OCI-LY7 (cell line): ENCODE data around the gene INPP5J. TPM values are rescaled to one million over a fixed set of nuclear protein-coding genes. Genes with fewer than 3 reads are reported as not detected.

ENCODE experiments used
- BruUV-seq: library from RNA; stranded (reverse); fragments of 400-500 nt; replicated peaks from 2 replicates; lab custom pipeline; 2021; lab: Mats Ljungman, UMichigan
- CTCF ChIA-PET: fragments of 300-600 bp; sonication (Branson Sonifier 250); formaldehyde crosslinking; loops from one replicate; lab custom pipeline; 2022; ENCODE audit warnings: antibody characterized with exemption; ENCODE audit not compliant: unreplicated experiment; lab: Charles Lee
- POLR2A ChIA-PET: fragments of 300-600 bp; sonication (Branson Sonifier 250); formaldehyde crosslinking; loops from one replicate; lab custom pipeline; 2022; ENCODE audit warnings: antibody characterized with exemption; lab: Charles Lee
- DNase-seq: peaks from one replicate; pipeline ENCODE4 v3.0.0-alpha.2; 2015; ENCODE audit warnings: low spot score
- H2AFZ ChIP-seq: fragments of 200-600 bp; sonication (generic), shearing (Covaris generic); 2 replicates; pipeline ENCODE4 v1.6.1; 2014; ENCODE audit warnings: mild to moderate bottlenecking, antibody characterized with exemption, low read length, moderate library complexity
- H3K27ac ChIP-seq: fragments of 200-600 bp; sonication (generic); 2 replicates; pipeline ENCODE4 v1.5.1; 2014; ENCODE audit warnings: mixed run types, low read depth, mild to moderate bottlenecking, moderate library complexity, low read length, inconsistent platforms; ENCODE audit not compliant: poor library complexity, severe bottlenecking
- H3K36me3 ChIP-seq: fragments of 200-600 bp; sonication (generic); 2 replicates; pipeline ENCODE4 v1.6.1; 2014; ENCODE audit warnings: mild to moderate bottlenecking, antibody characterized with exemption, low read length, moderate library complexity, mixed read lengths; ENCODE audit not compliant: insufficient read depth
- H3K4me1 ChIP-seq: fragments of 200-600 bp; sonication (generic); 2 replicates; pipeline ENCODE4 v1.5.1; 2014; ENCODE audit warnings: mild to moderate bottlenecking, low read length; ENCODE audit not compliant: insufficient read depth, poor library complexity, severe bottlenecking
- H3K4me2 ChIP-seq: fragments of 200-600 bp; sonication (generic); 2 replicates; pipeline ENCODE4 v1.6.1; 2014; ENCODE audit warnings: mild to moderate bottlenecking, low read length
- H3K4me3 ChIP-seq: fragments of 200-600 bp; sonication (generic); 2 replicates; pipeline ENCODE4 v1.5.1; 2014; ENCODE audit warnings: mild to moderate bottlenecking, low read depth, low read length; ENCODE audit not compliant: poor library complexity, severe bottlenecking
- H3K79me2 ChIP-seq: fragments of 200-600 bp; sonication (generic); 2 replicates; pipeline ENCODE4 v1.6.1; 2016; ENCODE audit warnings: low read depth, mild to moderate bottlenecking, low read length, moderate library complexity, mixed read lengths; ENCODE audit not compliant: insufficient read depth
- H3K9me2 ChIP-seq: fragments of 200-600 bp; sonication (generic); 2 replicates; pipeline ENCODE4 v1.6.1; 2016; ENCODE audit warnings: mild to moderate bottlenecking, low read length, mixed read lengths; ENCODE audit not compliant: insufficient read depth
- H3K9me3 ChIP-seq: fragments of 200-600 bp; sonication (generic); 2 replicates; pipeline ENCODE4 v1.6.1; 2014; ENCODE audit warnings: mild to moderate bottlenecking, mixed run types, low read length, mixed read lengths
- H4K20me1 ChIP-seq: fragments of 200-600 bp; sonication (generic); 2 replicates; pipeline ENCODE4 v1.6.1; 2014; ENCODE audit warnings: mild to moderate bottlenecking, antibody characterized with exemption, low read length, moderate library complexity, mixed read lengths; ENCODE audit not compliant: insufficient read depth
- CTCF ChIP-seq: fragments of 200-600 bp; sonication (generic); conservative IDR thresholded peaks from 2 replicates; pipeline ENCODE4 v1.5.1; 2014; ENCODE audit warnings: mild to moderate bottlenecking, antibody characterized with exemption, low read length, moderate library complexity, mixed read lengths
- EZH2phosphoT487 ChIP-seq: fragments of 200-600 bp; sonication (generic); IDR thresholded peaks from 2 replicates; pipeline ENCODE4 v1.6.1; 2018; ENCODE audit warnings: low read depth, borderline replicate concordance, mild to moderate bottlenecking, mixed run types, antibody characterized with exemption, low read length, moderate library complexity, mixed read lengths
- intact Hi-C: fragments of 100-400 bp; cut with micrococcal nuclease; formaldehyde crosslinking; loops from one replicate; pipeline ENCODE4 v1.10.0; 2022; ENCODE audit not compliant: unreplicated experiment
- total RNA-seq, 2 experiments: library from RNA; depleted of rRNA in 1 of 2; stranded (reverse); fragments of >200 nt in 1 of 2; shearing (Covaris generic) in 1 of 2; gene quantifications; 2 replicates each; pipeline ENCODE4 v1.2.3, GENCODE V29; 2014 to 2022

Gene INPP5J
- total RNA-seq, 2 experiments from 2014 or later: 7.5 TPM; not detected in 1

- peak; percentile 64 for DNase-seq
- no peaks in the 10 kb centered on the region for H4K20me1 ChIP-seq
- intact Hi-C loops: loop anchor here (1.0 to 10.0 kb wide), 4 partner anchors 60 to 455 kb away; partner anchors contain the start of gene SLC35E4
- no peak overlapping the region for H3K27ac ChIP-seq
- peaks cover 19% of the 10 kb centered on the region for H3K4me1 ChIP-seq
- H3K9me3 ChIP-seq: no peaks in the 10 kb centered on the region
- no peaks in the 10 kb centered on the region; the same call in 1 of the 2 replicates for H3K79me2 ChIP-seq
- no peaks in the 10 kb centered on the region for H3K36me3 ChIP-seq
- no peak overlapping the region for H2AFZ ChIP-seq
- TF ChIP-seq EZH2phosphoT487 (no peak), CTCF (peak; percentile 89)
- BruUV-seq: no TSS peak
- CTCF ChIA-PET: no interaction called here
- no peak overlapping the region for H3K4me3 ChIP-seq
- H3K9me2 ChIP-seq: no peaks in the 10 kb centered on the region
- POLR2A ChIA-PET: no interaction called here
- H3K4me2 ChIP-seq: peak overlapping the region; percentile 28; the same call in 1 of the 2 replicates
Observed at GRCh38 chr22:31089160-31090100, 33.3 kb upstream of the INPP5J start.

- ChIA-PET POLR2A (no interaction called here), CTCF (no interaction called here)
- TF ChIP-seq EZH2phosphoT487: no peak
- no peak for TF ChIP-seq CTCF
- Histone ChIP-seq H3K79me2 (no peaks in the 10 kb centered on the region), H3K4me2 (no peak overlapping the region), H3K9me3 (no peaks in the 10 kb centered on the region), H4K20me1 (no peaks in the 10 kb centered on the region), H3K27ac (no peak overlapping the region), H3K4me3 (no peak overlapping the region), H3K4me1 (peaks cover 17% of the 10 kb centered on the region), H3K36me3 (no peaks in the 10 kb centered on the region), H2AFZ (no peak overlapping the region), H3K9me2 (no peaks in the 10 kb centered on the region)
- DNase-seq: no peak
- intact Hi-C loops: no loop called here
- BruUV-seq: no TSS peak
Observed at GRCh38 chr22:31090217-31091085, 32.3 kb upstream of the INPP5J start.
